ENCODE data around the gene ASB11.

ASB11 gene

DNA sequence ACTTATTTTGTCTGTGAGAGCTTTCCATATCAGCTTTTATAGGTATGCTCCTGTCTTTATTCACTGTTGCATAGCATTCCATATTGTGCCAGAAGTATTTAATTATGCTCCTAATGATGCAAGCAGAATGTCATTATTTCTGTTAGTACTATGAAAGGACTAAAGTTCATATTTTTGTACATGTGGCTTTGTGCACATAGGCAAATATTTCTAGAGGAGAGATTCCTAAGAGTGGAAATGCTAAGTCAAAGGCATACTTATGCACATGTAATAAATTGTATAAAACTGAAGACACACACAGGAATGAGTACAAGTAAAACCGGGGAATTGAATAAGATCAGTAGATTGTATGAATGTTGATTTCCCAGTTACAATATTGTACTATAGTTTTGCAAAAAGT, 43.7 kb downstream of the ASB11 start:
- in situ Hi-C loops (cut with HindIII; ENCODE audit: low sequenced_read_pairs) = no loop called here
- no peak for TF ChIP-seq CTCF (IDR thresholded peaks at IDR 0.05; ENCODE audit: low read depth, low read length, missing control alignments)
- no peak for DNase-seq (ENCODE audit: low read depth)
- no peak overlapping the region for H3K4me3 ChIP-seq (ENCODE audit: low read depth, low read length)

DNA sequence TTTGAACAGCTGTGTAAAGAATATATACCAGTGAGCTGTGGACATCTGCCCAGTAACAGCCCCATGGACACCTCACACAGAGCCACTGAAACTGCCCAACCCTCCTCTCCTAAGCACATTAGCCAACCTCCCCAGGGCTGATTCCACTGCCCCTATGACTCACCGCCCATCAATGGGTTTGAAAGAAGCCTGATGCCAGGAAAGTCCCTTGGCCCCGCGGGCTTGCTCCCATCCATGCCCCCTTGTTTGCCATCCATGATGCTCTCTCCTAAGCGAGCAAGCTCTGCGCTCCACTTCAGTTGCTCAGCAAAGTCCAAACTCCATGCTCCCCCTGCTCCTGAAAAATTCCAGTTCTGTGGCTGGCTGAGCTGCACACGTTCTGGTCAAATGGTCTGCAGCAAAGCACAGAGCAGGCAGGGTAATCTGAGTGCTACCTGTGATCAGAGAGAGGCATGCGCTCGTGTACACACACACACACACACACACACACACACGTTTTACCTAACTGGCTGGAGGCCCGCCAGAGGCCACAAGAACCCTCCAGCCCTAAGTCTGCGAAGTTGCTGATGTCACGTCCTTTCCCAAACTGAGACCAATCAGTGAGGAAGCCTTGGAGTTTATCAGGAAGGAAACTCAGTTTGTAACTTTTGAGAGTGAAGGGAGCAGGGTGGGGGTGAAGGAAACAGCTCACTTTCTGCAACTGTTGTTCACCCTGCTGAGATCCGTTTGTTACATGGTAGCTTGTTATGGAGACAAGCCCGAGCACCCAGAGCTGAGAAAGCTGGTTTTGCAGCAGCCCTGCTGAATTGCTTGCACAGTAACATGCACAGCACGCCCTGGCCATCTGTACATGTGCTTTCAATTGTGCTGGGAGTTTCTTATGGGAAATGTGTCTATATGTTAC, 45.6 kb downstream of the ASB11 start, which contains the start of gene ASB9:
ASB9 (minus strand) TSS at position 466 of the 904 bp plus-strand sequence; CDS start at position 257, 209 bp downstream.
- TF ChIP-seq CTCF (IDR thresholded peaks at IDR 0.05; ENCODE audit: low read depth, low read length, missing control alignments) = no peak
- in situ Hi-C loops (cut with HindIII; ENCODE audit: low sequenced_read_pairs) = no loop called here
- no peak for DNase-seq (ENCODE audit: low read depth)
- H3K4me3 ChIP-seq (ENCODE audit: low read depth, low read length) = no peak within 1 kb of the TSS

DNA sequence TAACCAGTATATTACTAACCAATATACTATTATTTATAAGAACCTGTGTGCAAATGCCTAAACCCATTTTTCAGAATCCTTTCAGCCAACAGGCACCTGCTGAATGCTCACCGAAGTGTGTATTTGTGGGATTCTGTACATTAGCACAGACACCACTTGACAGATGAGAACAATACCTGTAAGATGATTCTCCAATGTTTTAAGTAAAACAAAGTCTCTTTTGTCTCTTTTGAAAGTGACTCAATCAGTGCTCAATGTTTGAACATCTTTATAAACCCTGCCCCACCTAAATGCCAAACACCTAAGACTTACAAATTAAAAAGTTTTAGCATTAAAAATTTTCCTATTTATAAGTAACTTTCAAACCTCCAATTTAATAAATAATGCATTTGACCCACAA, 46.3 kb downstream of the ASB11 start:
- TF ChIP-seq CTCF (IDR thresholded peaks at IDR 0.05; ENCODE audit: low read depth, low read length, missing control alignments) = no peak
- no peak for DNase-seq (ENCODE audit: low read depth)
- H3K4me3 ChIP-seq (ENCODE audit: low read depth, low read length) = no peak overlapping the region
- in situ Hi-C loops (cut with HindIII; ENCODE audit: low sequenced_read_pairs) = no loop called here

GRCh38 chrX:15254852-15255251, 60.6 kb downstream of the ASB11 start:
- in situ Hi-C loops (cut with HindIII; ENCODE audit: low sequenced_read_pairs) = no loop called here
- DNase-seq (ENCODE audit: low read depth) = no peak
- TF ChIP-seq CTCF (IDR thresholded peaks at IDR 0.05; ENCODE audit: low read depth, low read length, missing control alignments) = no peak
- no peak overlapping the region for H3K4me3 ChIP-seq (ENCODE audit: low read depth, low read length)

DNA sequence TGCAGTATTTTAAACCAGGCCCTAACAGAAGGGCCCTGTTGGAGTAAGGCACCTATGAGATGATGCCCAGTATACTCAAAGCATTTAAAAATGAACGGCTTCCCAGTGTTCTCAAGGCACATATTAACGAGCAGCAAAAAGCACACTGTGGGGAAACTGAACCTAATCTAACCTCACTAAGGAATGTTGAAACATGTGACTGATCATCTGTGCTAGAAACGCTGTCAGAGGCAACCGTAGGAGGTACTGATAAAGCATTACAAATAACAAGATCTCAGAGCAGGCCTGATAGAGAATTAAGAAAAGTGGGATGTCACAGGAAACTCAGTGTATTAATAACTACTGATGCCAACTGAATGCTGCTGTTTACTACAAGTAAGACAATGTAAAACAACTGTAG, 69.5 kb downstream of the ASB11 start:
- DNase-seq (ENCODE audit: low read depth) = no peak
- in situ Hi-C loops (cut with HindIII; ENCODE audit: low sequenced_read_pairs) = no loop called here
- TF ChIP-seq CTCF (IDR thresholded peaks at IDR 0.05; ENCODE audit: low read depth, low read length, missing control alignments) = no peak
- H3K4me3 ChIP-seq (ENCODE audit: low read depth, low read length) = no peak overlapping the region

DNA sequence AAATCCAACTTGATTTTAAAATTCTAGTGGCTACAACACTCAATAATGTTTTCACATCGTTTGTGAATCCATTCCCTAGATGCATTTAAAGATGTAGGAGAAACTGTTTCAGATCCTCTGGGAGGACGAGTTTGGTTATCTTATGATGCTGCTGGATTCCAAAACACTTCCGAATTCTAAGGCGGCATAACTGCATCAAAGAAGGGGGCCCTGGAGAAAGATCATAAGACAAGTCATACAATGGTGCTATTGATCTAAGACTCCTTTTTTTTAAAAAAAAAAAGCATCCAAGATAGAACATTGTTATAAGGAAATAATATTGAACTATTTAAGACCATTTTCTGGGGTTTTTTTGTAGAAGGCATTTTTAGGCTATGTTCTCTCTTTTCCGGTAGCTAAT, 71.0 kb downstream of the ASB11 start:
- no peak for DNase-seq (ENCODE audit: low read depth)
- in situ Hi-C loops (cut with HindIII; ENCODE audit: low sequenced_read_pairs) = no loop called here
- TF ChIP-seq CTCF (IDR thresholded peaks at IDR 0.05; ENCODE audit: low read depth, low read length, missing control alignments) = no peak
- no peak overlapping the region for H3K4me3 ChIP-seq (ENCODE audit: low read depth, low read length)
